Mucosa of stomach (tissue), 1 donor: ENCODE data around the gene ZBTB7B.

Source experiments
- H3K27me3 ChIP-seq: one replicate; pipeline ENCODE4 v1.7.0; 2013; ENCODE audit warnings: mild to moderate bottlenecking, low read length; ENCODE audit not compliant: control insufficient read depth, insufficient read depth
- H3K36me3 ChIP-seq: one replicate; pipeline ENCODE4 v1.7.0; 2013; ENCODE audit warnings: low read length; ENCODE audit not compliant: control insufficient read depth, insufficient read depth
- H3K4me1 ChIP-seq: one replicate; pipeline ENCODE4 v1.7.0; 2013; ENCODE audit warnings: mild to moderate bottlenecking, low read length; ENCODE audit not compliant: control insufficient read depth, insufficient read depth
- H3K4me3 ChIP-seq: one replicate; pipeline ENCODE4 v1.7.0; 2013; ENCODE audit warnings: low read length
- H3K9ac ChIP-seq: one replicate; pipeline ENCODE4 v1.7.0; 2013; ENCODE audit warnings: mild to moderate bottlenecking, low read length, moderate library complexity
- H3K9me3 ChIP-seq: one replicate; pipeline ENCODE4 v1.7.0; 2013; ENCODE audit warnings: mild to moderate bottlenecking, low read length, moderate library complexity; ENCODE audit not compliant: control insufficient read depth
- donor health status: Pancreatic carcinoma.

Gene ZBTB7B

GRCh38 chr1:154961207-154962155 is 41.1 kb upstream of the ZBTB7B start, which contains the start of gene PYGO2:
TSS of gene PYGO2 (minus strand) at chr1:154961782. CDS start at chr1:154961576, 206 bp downstream.
- Histone ChIP-seq H3K4me3 (peak within 1 kb of the TSS; percentile 75), H3K9ac (peak within 1 kb of the TSS; percentile 93), H3K36me3 (peaks cover 4% of the 10 kb centered on the region), H3K27me3 (no peaks in the 10 kb centered on the region), H3K9me3 (no peaks in the 10 kb centered on the region), H3K4me1 (peaks cover 31% of the 10 kb centered on the region)

DNA sequence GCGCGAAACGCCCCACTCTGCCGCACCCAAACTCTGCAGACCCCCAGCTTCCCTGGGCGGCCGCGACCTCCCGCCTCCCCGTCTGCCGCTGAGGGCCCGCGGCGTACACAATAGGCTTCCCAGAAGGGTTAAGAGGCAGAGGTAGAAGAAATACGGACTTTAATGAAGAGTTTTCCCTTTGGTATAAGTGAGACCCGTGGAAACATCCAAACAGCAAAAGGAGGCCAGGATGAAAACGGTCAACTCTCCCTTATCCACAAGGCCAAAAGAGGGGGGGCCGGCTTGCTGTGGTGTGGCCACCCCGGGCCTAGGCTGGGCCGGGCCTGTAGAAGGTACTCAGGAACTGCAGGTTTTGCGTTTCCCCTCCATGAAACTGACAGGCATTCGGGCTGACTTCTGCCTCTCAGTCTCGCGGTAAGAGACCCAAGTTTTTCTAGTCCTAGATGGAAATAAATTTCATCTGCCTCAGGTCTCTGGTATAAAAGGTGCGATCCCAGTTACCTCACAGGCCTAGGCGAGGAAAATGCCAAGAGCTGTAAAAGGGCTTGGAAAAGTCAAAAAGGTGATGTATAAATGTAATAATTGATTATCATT is 40.3 kb upstream of the ZBTB7B start:
- Histone ChIP-seq H3K27me3 (no peaks in the 10 kb centered on the region), H3K36me3 (peaks cover 9% of the 10 kb centered on the region), H3K4me1 (peaks cover 25% of the 10 kb centered on the region), H3K9me3 (no peaks in the 10 kb centered on the region), H3K9ac (peak overlapping the region; percentile 93), H3K4me3 (peak overlapping the region; percentile 75)

- H3K9me3 ChIP-seq: no peaks in the 10 kb centered on the region
- H3K9ac ChIP-seq: peak overlapping the region; percentile 93
- H3K4me1 ChIP-seq: peaks cover 29% of the 10 kb centered on the region
- no peak overlapping the region for H3K4me3 ChIP-seq
- H3K36me3 ChIP-seq: peaks cover 15% of the 10 kb centered on the region
- no peaks in the 10 kb centered on the region for H3K27me3 ChIP-seq
Observed at GRCh38 chr1:154962795-154963330, 39.7 kb upstream of the ZBTB7B start.

DNA sequence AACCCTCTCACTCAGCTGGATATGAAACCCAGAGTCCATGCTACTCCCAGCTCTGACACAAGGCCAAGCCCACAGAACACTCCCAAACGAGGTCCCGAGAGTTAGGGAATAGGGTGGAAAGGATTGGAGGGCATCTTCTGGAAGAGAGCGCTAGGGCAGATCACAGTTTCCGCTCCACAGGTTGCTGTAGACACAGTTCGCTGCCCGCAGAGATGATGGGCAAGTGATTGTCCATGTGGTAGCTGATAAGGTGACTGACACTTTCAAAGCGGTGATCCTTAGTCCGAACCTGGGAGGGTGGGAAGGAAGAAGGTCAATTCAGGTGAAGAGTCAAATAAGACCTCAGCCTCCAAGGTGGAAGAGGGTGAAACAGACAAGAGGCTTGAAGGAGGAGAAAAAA is 39.0 kb upstream of the ZBTB7B start:
- H3K9ac ChIP-seq: no peak overlapping the region
- no peaks in the 10 kb centered on the region for H3K27me3 ChIP-seq
- H3K36me3 ChIP-seq: peaks cover 15% of the 10 kb centered on the region
- no peaks in the 10 kb centered on the region for H3K9me3 ChIP-seq
- peaks cover 33% of the 10 kb centered on the region for H3K4me1 ChIP-seq
- H3K4me3 ChIP-seq: no peak overlapping the region

- H3K9ac ChIP-seq: no peak overlapping the region
- no peak overlapping the region for H3K4me3 ChIP-seq
- no peaks in the 10 kb centered on the region for H3K27me3 ChIP-seq
- H3K36me3 ChIP-seq: peaks cover 16% of the 10 kb centered on the region
- H3K4me1 ChIP-seq: peaks cover 34% of the 10 kb centered on the region
- H3K9me3 ChIP-seq: no peaks in the 10 kb centered on the region
Observed at GRCh38 chr1:154964359-154964758, 38.2 kb upstream of the ZBTB7B start.

DNA sequence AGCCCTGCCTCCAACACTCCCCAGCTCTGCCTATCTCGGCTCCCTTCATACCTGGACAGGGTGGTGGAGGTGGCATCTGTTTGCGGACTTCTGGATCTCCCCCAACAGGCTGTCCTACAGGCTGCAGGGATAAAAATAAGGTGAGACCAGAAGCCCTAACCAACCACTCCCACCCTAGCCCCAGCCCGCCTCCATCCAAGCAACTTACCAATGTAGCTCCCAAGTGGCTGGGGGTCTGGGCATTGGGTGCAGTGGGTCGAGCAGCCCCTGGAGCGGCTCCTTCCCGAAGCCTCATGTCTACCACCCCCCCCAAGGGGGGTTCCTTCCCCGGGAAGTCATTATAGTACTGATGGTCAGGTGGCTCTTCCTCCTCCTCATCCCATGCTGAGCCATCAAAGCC is 36.5 kb upstream of the ZBTB7B start:
- H3K36me3 ChIP-seq: peaks cover 20% of the 10 kb centered on the region
- H3K4me1 ChIP-seq: peaks cover 43% of the 10 kb centered on the region
- H3K4me3 ChIP-seq: no peak overlapping the region
- H3K9ac ChIP-seq: no peak overlapping the region
- H3K27me3 ChIP-seq: no peaks in the 10 kb centered on the region
- no peaks in the 10 kb centered on the region for H3K9me3 ChIP-seq

GRCh38 chr1:154967331-154967950 is 35.2 kb upstream of the ZBTB7B start:
- peaks cover 53% of the 10 kb centered on the region for H3K4me1 ChIP-seq
- peaks cover 20% of the 10 kb centered on the region for H3K36me3 ChIP-seq
- peak overlapping the region; percentile 22 for H3K9ac ChIP-seq
- H3K4me3 ChIP-seq: no peak overlapping the region
- no peaks in the 10 kb centered on the region for H3K27me3 ChIP-seq
- no peaks in the 10 kb centered on the region for H3K9me3 ChIP-seq

- Histone ChIP-seq H3K9ac (peak overlapping the region; percentile 65), H3K4me1 (peaks cover 50% of the 10 kb centered on the region), H3K4me3 (no peak overlapping the region), H3K27me3 (no peaks in the 10 kb centered on the region), H3K36me3 (peaks cover 20% of the 10 kb centered on the region), H3K9me3 (no peaks in the 10 kb centered on the region)
Observed at GRCh38 chr1:154968731-154969130, 33.9 kb upstream of the ZBTB7B start.

- Histone ChIP-seq H3K4me1 (peaks cover 50% of the 10 kb centered on the region), H3K36me3 (peaks cover 20% of the 10 kb centered on the region), H3K27me3 (no peaks in the 10 kb centered on the region), H3K9me3 (no peaks in the 10 kb centered on the region), H3K9ac (peak overlapping the region; percentile 65), H3K4me3 (no peak overlapping the region)
Observed at GRCh38 chr1:154969246-154969645, 33.4 kb upstream of the ZBTB7B start.

DNA sequence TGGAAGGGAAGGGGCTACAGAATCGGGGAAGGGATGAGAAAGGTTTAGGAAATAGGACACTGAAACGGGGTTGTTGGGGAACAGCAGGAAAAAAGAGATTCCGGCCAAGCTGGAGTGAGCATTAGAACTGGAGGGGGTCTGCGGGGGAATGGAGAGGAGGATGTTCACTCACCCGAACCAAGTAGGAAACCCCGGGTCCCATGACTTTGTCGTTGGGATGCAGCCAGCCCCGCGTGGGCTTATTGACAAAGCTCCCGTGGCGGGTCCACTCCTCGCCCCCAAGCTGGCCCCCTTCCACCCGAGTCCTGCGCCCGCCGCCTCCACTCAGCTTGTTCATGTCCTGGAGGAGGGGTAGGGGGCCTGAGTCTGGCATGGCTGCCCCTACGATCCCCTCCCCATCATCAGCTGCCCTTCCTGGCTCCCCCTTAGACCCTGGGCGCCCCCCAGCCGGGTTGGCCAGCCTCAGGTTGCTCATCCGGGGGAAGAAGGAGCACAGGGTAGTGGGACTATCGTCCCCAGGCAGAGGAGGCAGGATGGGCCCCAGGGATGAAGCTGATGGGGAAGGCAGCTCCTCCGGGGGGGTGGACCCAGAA is 32.6 kb upstream of the ZBTB7B start:
- Histone ChIP-seq H3K4me3 (no peak overlapping the region), H3K9ac (peak overlapping the region; percentile 65), H3K9me3 (no peaks in the 10 kb centered on the region), H3K36me3 (peaks cover 20% of the 10 kb centered on the region), H3K27me3 (no peaks in the 10 kb centered on the region), H3K4me1 (peaks cover 50% of the 10 kb centered on the region)

GRCh38 chr1:154970631-154971340 is 31.8 kb upstream of the ZBTB7B start, which contains the start of gene SHC1:
TSS of gene SHC1 (minus strand) at chr1:154970747. CDS start at chr1:154970526, 221 bp downstream.
- peak within 1 kb of the TSS; percentile 65 for H3K9ac ChIP-seq

More at GRCh38 chr1:154970631-154971340, 31.8 kb upstream of the ZBTB7B start, which contains the start of gene SHC1:
- Histone ChIP-seq H3K36me3 (peaks cover 16% of the 10 kb centered on the region), H3K9me3 (no peaks in the 10 kb centered on the region), H3K4me1 (peaks cover 50% of the 10 kb centered on the region), H3K4me3 (no peak within 1 kb of the TSS), H3K27me3 (no peaks in the 10 kb centered on the region)
